Measurements from ENCODE around the gene SLC6A6.
A peak's percentile ranks its signal among the peaks of the same experiment; 100 is the strongest.

The SLC6A6 gene

GRCh38 chr3:14402304-14402811 is at the start of gene SLC6A6:
Gene SLC6A6 (plus strand): TSS chr3:14402606. CDS start chr3:14443635, 41,029 bp downstream.
- peak; percentile 89 for DNase-seq (ENCODE audit: low spot score)

- DNase-seq (ENCODE audit: low spot score) = no peak
Observed at GRCh38 chr3:14353502-14353901, 48.9 kb upstream of the SLC6A6 start.

GRCh38 chr3:14357463-14357862 is 44.9 kb upstream of the SLC6A6 start:
- DNase-seq (ENCODE audit: low spot score) = no peak

GRCh38 chr3:14358426-14359211 is 43.8 kb upstream of the SLC6A6 start:
- DNase-seq (ENCODE audit: low spot score) = no peak

GRCh38 chr3:14359348-14359747 is 43.1 kb upstream of the SLC6A6 start:
- DNase-seq (ENCODE audit: low spot score) = no peak

GRCh38 chr3:14360123-14360881 is 42.1 kb upstream of the SLC6A6 start:
- DNase-seq (ENCODE audit: low spot score) = no peak

- no peak for DNase-seq (ENCODE audit: low spot score)
Observed at GRCh38 chr3:14361068-14361677, 41.2 kb upstream of the SLC6A6 start.

GRCh38 chr3:14362890-14363289 is 39.5 kb upstream of the SLC6A6 start:
- no peak for DNase-seq (ENCODE audit: low spot score)

- no peak for DNase-seq (ENCODE audit: low spot score)
Observed at GRCh38 chr3:14363379-14363778, 39.0 kb upstream of the SLC6A6 start.

GRCh38 chr3:14363991-14364390 is 38.4 kb upstream of the SLC6A6 start:
- DNase-seq (ENCODE audit: low spot score) = no peak

GRCh38 chr3:14364580-14365292 is 37.7 kb upstream of the SLC6A6 start:
- DNase-seq (ENCODE audit: low spot score) = no peak

- no peak for DNase-seq (ENCODE audit: low spot score)
Observed at GRCh38 chr3:14366248-14366647, 36.2 kb upstream of the SLC6A6 start.

GRCh38 chr3:14366915-14367823 is 35.2 kb upstream of the SLC6A6 start:
- DNase-seq (ENCODE audit: low spot score) = no peak

- no peak for DNase-seq (ENCODE audit: low spot score)
Observed at GRCh38 chr3:14368146-14368545, 34.3 kb upstream of the SLC6A6 start.

- DNase-seq (ENCODE audit: low spot score) = no peak
Observed at GRCh38 chr3:14368885-14369284, 33.5 kb upstream of the SLC6A6 start.

GRCh38 chr3:14369675-14370669 is 32.4 kb upstream of the SLC6A6 start:
- DNase-seq (ENCODE audit: low spot score) = peak; percentile 72

- no peak for DNase-seq (ENCODE audit: low spot score)
Observed at GRCh38 chr3:14370720-14371572, 31.5 kb upstream of the SLC6A6 start.

GRCh38 chr3:14371573-14372474 is 30.6 kb upstream of the SLC6A6 start:
- DNase-seq (ENCODE audit: low spot score) = peak; percentile 97
